ENCODE results near the gene TCOF1. TPM values are rescaled to one million over a fixed set of nuclear protein-coding genes. Genes with fewer than 3 reads are reported as not detected.

Gene TCOF1
- total and polyA plus RNA-seq, 2 donors (not counting 1 experiment from before 2014, with no cell fraction given): 30.9 to 62.4 TPM

DNA sequence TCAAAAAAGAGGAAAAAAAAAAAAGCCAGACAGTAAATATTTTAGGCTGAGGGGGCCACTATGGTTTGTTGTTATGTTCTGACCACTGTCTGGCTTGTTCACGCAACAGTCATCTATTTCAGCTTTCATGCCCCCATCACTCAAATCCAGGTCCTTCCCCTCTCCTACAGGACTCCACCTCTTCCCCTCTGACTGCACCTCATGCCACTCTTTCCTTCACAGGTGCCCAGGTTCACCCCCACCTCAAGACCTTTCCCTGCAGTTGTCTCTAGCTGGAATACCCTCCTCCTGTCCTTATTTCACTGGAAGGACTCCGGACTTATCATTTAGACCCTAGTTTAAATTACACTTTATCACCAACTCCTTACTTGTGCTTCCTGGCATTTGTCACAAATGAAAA lies 88.6 kb downstream of the TCOF1 start:
- peaks cover 2 to 55% of the 10 kb centered on the region in 2 experiments for H3K36me3 ChIP-seq (replicated peaks in 1 of 2; ENCODE audit: control extremely low read depth in 1 of 2, control insufficient read depth in 1 of 2, extremely low read depth in 1 of 2, insufficient read depth in 2 of 2, low read length in 1 of 2)
- no peaks in the 10 kb centered on the region for H3K9me3 Mint-ChIP-seq (ENCODE audit: insufficient read depth)
- intact Hi-C loops (cut with micrococcal nuclease): no loop called here

DNA sequence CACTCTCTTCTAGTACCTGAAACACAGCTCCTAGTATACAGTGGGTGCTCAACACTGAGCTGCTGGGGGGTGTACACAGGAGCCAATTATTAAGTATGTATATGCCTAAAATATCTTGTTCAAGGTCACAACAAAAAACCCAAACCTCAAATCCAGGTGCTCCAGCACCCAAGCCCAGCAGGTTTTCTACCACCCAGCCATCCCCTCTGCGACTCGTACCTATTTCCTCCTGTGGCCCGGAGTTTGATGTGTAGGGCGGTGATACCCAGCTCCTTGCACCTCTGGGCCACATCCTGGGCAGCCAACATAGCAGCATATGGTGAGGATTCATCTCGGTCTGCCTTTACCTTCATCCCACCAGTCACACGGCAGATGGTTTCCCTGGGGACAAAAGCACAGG lies 89.1 kb downstream of the TCOF1 start:
- POLR2A ChIA-PET: no interaction called here
- Histone ChIP-seq H3K9me3 (ENCODE audit: control extremely low read depth in 1 of 3, control insufficient read depth in 2 of 3, insufficient read depth in 1 of 3, low read length in 2 of 3) (no peaks in the 10 kb centered on the region), H3K36me3 (replicated peaks in 1 of 2; ENCODE audit: control extremely low read depth in 1 of 2, control insufficient read depth in 1 of 2, extremely low read depth in 1 of 2, insufficient read depth in 2 of 2, low read length in 1 of 2) (peaks cover 2 to 53% of the 10 kb centered on the region in 2 experiments), H3K9ac (ENCODE audit: low read length) (no peak overlapping the region), H3K79me2 (ENCODE audit: control insufficient read depth, insufficient read depth, low read length) (peaks cover 33% of the 10 kb centered on the region), H3K4me1 (ENCODE audit: control insufficient read depth in 2 of 2, insufficient read depth in 2 of 2, low read length in 2 of 2) (peaks cover 15 to 21% of the 10 kb centered on the region in 2 donors), H2AFZ (ENCODE audit: insufficient read depth, low read depth, low read length, poor library complexity, severe bottlenecking) (no peak overlapping the region), H3K27me3 (replicated peaks in 1 of 4; ENCODE audit: control extremely low read depth in 1 of 4, control insufficient read depth in 3 of 4, insufficient read depth in 4 of 4, low read length in 3 of 4) (no peaks in the 10 kb centered on the region), H3K27ac (ENCODE audit: low read length in 2 of 2) (peak overlapping the region in 1 of 2 donors; percentile 98), H3K4me3 (ENCODE audit: control extremely low read depth in 1 of 5, extremely low read depth in 1 of 5, insufficient read depth in 1 of 5, low read depth in 2 of 5, low read length in 4 of 5) (no peak overlapping the region), H3K4me2 (replicated peaks; ENCODE audit: low read depth, low read length, poor library complexity, severe bottlenecking) (no peak overlapping the region), H4K20me1 (ENCODE audit: control insufficient read depth, insufficient read depth, low read length, poor library complexity, severe bottlenecking) (peaks cover 54% of the 10 kb centered on the region)
- CTCF ChIA-PET: interaction anchor here (1.1 to 2.7 kb wide), 4 partner anchors 10 to 48 kb away, joined by 3 to 11 read pairs (median 4); no protein-coding TSS in a partner anchor
- 100% methylated on average over 4 of the region's 6 CpGs for WGBS (ENCODE audit: insufficient coverage)
- TF ChIP-seq, protein P1, sequence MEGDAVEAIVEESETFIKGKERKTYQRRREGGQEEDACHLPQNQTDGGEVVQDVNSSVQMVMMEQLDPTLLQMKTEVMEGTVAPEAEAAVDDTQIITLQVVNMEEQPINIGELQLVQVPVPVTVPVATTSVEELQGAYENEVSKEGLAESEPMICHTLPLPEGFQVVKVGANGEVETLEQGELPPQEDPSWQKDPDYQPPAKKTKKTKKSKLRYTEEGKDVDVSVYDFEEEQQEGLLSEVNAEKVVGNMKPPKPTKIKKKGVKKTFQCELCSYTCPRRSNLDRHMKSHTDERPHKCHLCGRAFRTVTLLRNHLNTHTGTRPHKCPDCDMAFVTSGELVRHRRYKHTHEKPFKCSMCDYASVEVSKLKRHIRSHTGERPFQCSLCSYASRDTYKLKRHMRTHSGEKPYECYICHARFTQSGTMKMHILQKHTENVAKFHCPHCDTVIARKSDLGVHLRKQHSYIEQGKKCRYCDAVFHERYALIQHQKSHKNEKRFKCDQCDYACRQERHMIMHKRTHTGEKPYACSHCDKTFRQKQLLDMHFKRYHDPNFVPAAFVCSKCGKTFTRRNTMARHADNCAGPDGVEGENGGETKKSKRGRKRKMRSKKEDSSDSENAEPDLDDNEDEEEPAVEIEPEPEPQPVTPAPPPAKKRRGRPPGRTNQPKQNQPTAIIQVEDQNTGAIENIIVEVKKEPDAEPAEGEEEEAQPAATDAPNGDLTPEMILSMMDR (IDR thresholded peaks at IDR 0.05): no peak
- TF ChIP-seq EZH2 (IDR thresholded peaks at IDR 0.05; ENCODE audit: borderline replicate concordance, insufficient read depth, low read depth, low read length, poor library complexity, severe bottlenecking): no peak
- H3K27ac Mint-ChIP-seq: peak overlapping the region; percentile 4
- DNase-seq (no peak), ATAC-seq (ENCODE audit: low read depth) (no peak)
- no peaks in the 10 kb centered on the region for H3K27me3 Mint-ChIP-seq
- H3K9me3 Mint-ChIP-seq (ENCODE audit: insufficient read depth): no peaks in the 10 kb centered on the region
- peaks cover 28% of the 10 kb centered on the region for H3K4me1 Mint-ChIP-seq
- intact Hi-C loops (cut with micrococcal nuclease): no loop called here
- no peak overlapping the region for H3K4me3 Mint-ChIP-seq

More for the DNA sequence above, 88.6 kb downstream of the TCOF1 start:
- ChIA-PET POLR2A (no interaction called here), CTCF (interaction anchor here (1.1 to 2.7 kb wide), 3 partner anchors 11 to 47 kb away, joined by 3 to 11 read pairs (median 3); no protein-coding TSS in a partner anchor)
- Histone ChIP-seq H3K4me1 (ENCODE audit: control insufficient read depth in 2 of 2, insufficient read depth in 2 of 2, low read length in 2 of 2) (peaks cover 15 to 21% of the 10 kb centered on the region in 2 donors), H3K27ac (ENCODE audit: low read length in 2 of 2) (peak overlapping the region in 1 of 2 donors; percentile 22), H3K9me3 (ENCODE audit: control extremely low read depth in 1 of 3, control insufficient read depth in 2 of 3, insufficient read depth in 1 of 3, low read length in 2 of 3) (no peaks in the 10 kb centered on the region), H2AFZ (ENCODE audit: insufficient read depth, low read depth, low read length, poor library complexity, severe bottlenecking) (no peak overlapping the region), H3K4me2 (replicated peaks; ENCODE audit: low read depth, low read length, poor library complexity, severe bottlenecking) (no peak overlapping the region), H3K79me2 (ENCODE audit: control insufficient read depth, insufficient read depth, low read length) (peaks cover 33% of the 10 kb centered on the region), H4K20me1 (ENCODE audit: control insufficient read depth, insufficient read depth, low read length, poor library complexity, severe bottlenecking) (peaks cover 54% of the 10 kb centered on the region), H3K4me3 (ENCODE audit: control extremely low read depth in 1 of 5, extremely low read depth in 1 of 5, insufficient read depth in 1 of 5, low read depth in 2 of 5, low read length in 4 of 5) (no peak overlapping the region), H3K27me3 (replicated peaks in 1 of 4; ENCODE audit: control extremely low read depth in 1 of 4, control insufficient read depth in 3 of 4, insufficient read depth in 4 of 4, low read length in 3 of 4) (no peaks in the 10 kb centered on the region), H3K9ac (ENCODE audit: low read length) (no peak overlapping the region)
- H3K4me3 Mint-ChIP-seq: no peak overlapping the region
- ATAC-seq (ENCODE audit: low read depth) (no peak), DNase-seq (no peak)
- TF ChIP-seq, protein P1 (IDR thresholded peaks at IDR 0.05): no peak
- no peak for TF ChIP-seq EZH2 (IDR thresholded peaks at IDR 0.05; ENCODE audit: borderline replicate concordance, insufficient read depth, low read depth, low read length, poor library complexity, severe bottlenecking)
- peaks cover 28% of the 10 kb centered on the region for H3K4me1 Mint-ChIP-seq
- peak overlapping the region; percentile 4 for H3K27ac Mint-ChIP-seq
- H3K27me3 Mint-ChIP-seq: no peaks in the 10 kb centered on the region
- WGBS (ENCODE audit: insufficient coverage): 100% methylated on average over 2 of the region's 2 CpGs
